Mesenchymal stem cell (in vitro differentiated cells and primary cell): ENCODE results near the gene CCDC148.

Source experiments
- DNase-seq: peaks from one replicate; pipeline ENCODE4 v3.0.0-alpha.2; 2013
- H2AFZ ChIP-seq: one replicate; pipeline ENCODE4 v1.6.1; 2013; ENCODE audit warnings: low read depth, mild to moderate bottlenecking, control low read depth, inconsistent platforms, low read length, moderate library complexity
- H2AK5ac ChIP-seq: 2 replicates; pipeline ENCODE4 v1.6.1; 2013; ENCODE audit warnings: low read length, moderate library complexity, mild to moderate bottlenecking, inconsistent platforms; ENCODE audit not compliant: severe bottlenecking
- H2BK120ac ChIP-seq: one replicate; pipeline ENCODE4 v1.6.1; 2013; ENCODE audit warnings: low read depth, mild to moderate bottlenecking, inconsistent platforms, low read length, moderate library complexity
- H2BK12ac ChIP-seq, 2 experiments: one replicate each; pipeline ENCODE4 v1.6.1; 2013; ENCODE audit warnings: inconsistent platforms in 2 of 2, low read length in 2 of 2, mild to moderate bottlenecking in 2 of 2, moderate library complexity in 2 of 2, control low read depth in 1 of 2
- H2BK15ac ChIP-seq: one replicate; pipeline ENCODE4 v1.6.1; 2013; ENCODE audit warnings: mild to moderate bottlenecking, low read depth, inconsistent platforms; ENCODE audit not compliant: poor library complexity, severe bottlenecking
- H2BK5ac ChIP-seq: 2 replicates; pipeline ENCODE4 v1.6.1; 2013; ENCODE audit warnings: low read depth, mild to moderate bottlenecking, low read length, control low read depth, inconsistent platforms; ENCODE audit not compliant: poor library complexity, severe bottlenecking
- H3K14ac ChIP-seq, 2 experiments: one replicate each; pipeline ENCODE4 v1.6.1; 2013; ENCODE audit warnings: inconsistent platforms in 2 of 2, low read length in 2 of 2, control low read depth in 1 of 2, mild to moderate bottlenecking in 1 of 2, moderate library complexity in 1 of 2
- H3K18ac ChIP-seq, 2 experiments: one replicate each; pipeline ENCODE4 v1.6.1; 2013; ENCODE audit warnings: inconsistent platforms in 2 of 2, low read length in 2 of 2, control low read depth in 1 of 2, low read depth in 1 of 2, mild to moderate bottlenecking in 1 of 2
- H3K23ac ChIP-seq, 2 experiments: one replicate each; pipeline ENCODE4 v1.6.1; 2013; ENCODE audit warnings: inconsistent platforms in 2 of 2, low read length in 2 of 2, mild to moderate bottlenecking in 2 of 2, moderate library complexity in 2 of 2, control low read depth in 1 of 2
- H3K27ac ChIP-seq: 2 replicates; pipeline ENCODE4 v1.5.1; 2013; ENCODE audit warnings: mild to moderate bottlenecking, moderate library complexity, low read length, control low read depth, inconsistent platforms; ENCODE audit not compliant: poor library complexity, severe bottlenecking
- H3K27me3 ChIP-seq, 2 experiments: 2 replicates each; pipeline versions ENCODE4 v1.6.1 to v1.7.0; 2013; ENCODE audit warnings: low read length in 2 of 2, mild to moderate bottlenecking in 2 of 2, moderate library complexity in 2 of 2, control low read depth in 1 of 2, inconsistent platforms in 1 of 2; ENCODE audit not compliant: control insufficient read depth in 1 of 2, insufficient read depth in 1 of 2
- H3K36me3 ChIP-seq, 2 experiments: 2 replicates each; pipeline versions ENCODE4 v1.6.1 to v1.7.0; 2013; ENCODE audit warnings: low read length in 2 of 2, control low read depth in 1 of 2, inconsistent platforms in 1 of 2, low read depth in 1 of 2, mild to moderate bottlenecking in 1 of 2; ENCODE audit not compliant: insufficient read depth in 2 of 2, control insufficient read depth in 1 of 2
- H3K4ac ChIP-seq, 2 experiments: one replicate each; pipeline ENCODE4 v1.6.1; 2013; ENCODE audit warnings: inconsistent platforms in 2 of 2, low read length in 2 of 2, mild to moderate bottlenecking in 2 of 2, moderate library complexity in 2 of 2, control low read depth in 1 of 2, low read depth in 1 of 2
- H3K4me1 ChIP-seq: 2 replicates; pipeline ENCODE4 v1.6.1; 2013; ENCODE audit warnings: low read depth, low read length, control low read depth; ENCODE audit not compliant: control insufficient read depth, insufficient read depth
- H3K4me2 ChIP-seq: 2 replicates; pipeline ENCODE4 v1.6.1; 2013; ENCODE audit warnings: low read length, mild to moderate bottlenecking, inconsistent platforms; ENCODE audit not compliant: poor library complexity, severe bottlenecking
- H3K4me3 ChIP-seq, 2 experiments: 2 replicates each; pipeline versions ENCODE4 v1.5.1 to v1.7.0; 2013; ENCODE audit warnings: low read length in 2 of 2, mild to moderate bottlenecking in 2 of 2, control low read depth in 1 of 2, low read depth in 1 of 2; ENCODE audit not compliant: insufficient read depth in 1 of 2
- H3K79me1 ChIP-seq: replicated peaks from 2 replicates; pipeline ENCODE4 v1.6.1; 2013; ENCODE audit warnings: mild to moderate bottlenecking, control low read depth, low read length, inconsistent platforms; ENCODE audit not compliant: poor library complexity, severe bottlenecking
- H3K9ac ChIP-seq: 2 replicates; pipeline ENCODE4 v1.7.0; 2013; ENCODE audit warnings: mild to moderate bottlenecking, low read length, moderate library complexity
- H3K9me3 ChIP-seq: 2 replicates; pipeline ENCODE4 v1.7.0; 2013; ENCODE audit warnings: mild to moderate bottlenecking, low read length; ENCODE audit not compliant: control insufficient read depth
- H4K8ac ChIP-seq: one replicate; pipeline ENCODE4 v1.6.1; 2013; ENCODE audit warnings: inconsistent platforms, mild to moderate bottlenecking, low read length, moderate library complexity
- H4K91ac ChIP-seq: one replicate; pipeline ENCODE4 v1.6.1; 2013; ENCODE audit warnings: mild to moderate bottlenecking, low read length, inconsistent platforms
- WGBS: methylation state at CpG from one replicate; pipeline ENCODE4 v1.1.7; 2013; ENCODE audit warnings: mixed read lengths; 5-methylcytosine and 5-hydroxymethylcytosine counted together

The CCDC148 gene

DNA sequence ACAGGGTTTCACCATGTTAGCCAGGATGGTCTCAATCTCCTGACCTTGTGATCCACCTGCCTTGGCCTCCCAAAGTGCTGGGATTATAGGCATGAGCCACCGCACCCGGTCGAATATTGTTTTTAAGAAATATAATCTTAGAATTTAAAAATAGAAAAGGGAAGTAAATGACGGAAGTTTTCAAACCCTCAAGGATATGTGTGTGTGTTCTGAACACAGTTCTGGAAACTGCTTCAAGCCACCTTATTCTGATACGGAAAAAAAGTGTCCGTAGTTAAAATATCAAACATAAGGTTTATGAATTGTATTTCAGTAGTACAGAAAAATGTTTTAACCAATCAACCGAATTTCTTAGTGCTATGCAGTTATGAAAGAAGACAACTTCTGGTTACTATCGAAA, 239.0 kb downstream of the CCDC148 start:
- H3K4me3 ChIP-seq, result no peak overlapping the region
- no peak overlapping the region for H3K18ac ChIP-seq
- H3K9me3 ChIP-seq, result no peaks in the 10 kb centered on the region
- H4K8ac ChIP-seq, result no peak overlapping the region
- H3K79me1 ChIP-seq, result no peaks in the 10 kb centered on the region
- no peak overlapping the region for H3K4ac ChIP-seq
- 75% methylated on average over 4 of the region's 8 CpGs for WGBS
- no peak overlapping the region for H2BK12ac ChIP-seq
- no peaks in the 10 kb centered on the region for H3K36me3 ChIP-seq
- H4K91ac ChIP-seq, result no peak overlapping the region
- no peak overlapping the region for H3K9ac ChIP-seq
- H3K14ac ChIP-seq, result no peak overlapping the region
- DNase-seq, result no peak
- no peak overlapping the region for H2BK120ac ChIP-seq
- no peak overlapping the region for H3K4me2 ChIP-seq
- H3K23ac ChIP-seq, result no peak overlapping the region
- no peak overlapping the region for H2BK5ac ChIP-seq
- no peak overlapping the region for H2AK5ac ChIP-seq
- H3K4me1 ChIP-seq, result peaks cover 2% of the 10 kb centered on the region
- no peak overlapping the region for H2BK15ac ChIP-seq
- no peak overlapping the region for H3K27ac ChIP-seq
- H3K27me3 ChIP-seq, result no peaks in the 10 kb centered on the region
- H2AFZ ChIP-seq, result no peak overlapping the region

- H3K9ac ChIP-seq, result no peak overlapping the region
- H4K91ac ChIP-seq, result no peak overlapping the region
- no peak overlapping the region for H3K27ac ChIP-seq
- H3K4me2 ChIP-seq, result no peak overlapping the region
- no peak overlapping the region for H4K8ac ChIP-seq
- WGBS, result 14% methylated on average over 1 of the region's 2 CpGs
- no peak overlapping the region for H3K4ac ChIP-seq
- H2BK12ac ChIP-seq, result no peak overlapping the region
- no peak overlapping the region for H2BK15ac ChIP-seq
- no peak overlapping the region for H2BK5ac ChIP-seq
- H3K4me1 ChIP-seq, result no peaks in the 10 kb centered on the region
- H3K79me1 ChIP-seq, result no peaks in the 10 kb centered on the region
- no peak overlapping the region for H3K18ac ChIP-seq
- H3K9me3 ChIP-seq, result no peaks in the 10 kb centered on the region
- H3K14ac ChIP-seq, result no peak overlapping the region
- no peaks in the 10 kb centered on the region for H3K36me3 ChIP-seq
- H2BK120ac ChIP-seq, result no peak overlapping the region
- H3K27me3 ChIP-seq, result no peaks in the 10 kb centered on the region
- no peak overlapping the region for H2AK5ac ChIP-seq
- DNase-seq, result peak; percentile 53
- no peak overlapping the region for H3K23ac ChIP-seq
- H2AFZ ChIP-seq, result no peak overlapping the region
- H3K4me3 ChIP-seq, result no peak overlapping the region
Measured at GRCh38 chr2:158214431-158214830, 242.1 kb downstream of the CCDC148 start.

- peak overlapping the region in 1 of 2 experiments; percentile 70 for H3K18ac ChIP-seq
- H4K8ac ChIP-seq, result no peak overlapping the region
- no peaks in the 10 kb centered on the region for H3K27me3 ChIP-seq
- H2AFZ ChIP-seq, result no peak overlapping the region
- 68% methylated on average over 1 of the region's 2 CpGs for WGBS
- H3K9me3 ChIP-seq, result no peaks in the 10 kb centered on the region
- peak overlapping the region in 1 of 2 experiments; percentile 30 for H3K4ac ChIP-seq
- no peaks in the 10 kb centered on the region for H3K4me1 ChIP-seq
- H3K9ac ChIP-seq, result no peak overlapping the region
- peak overlapping the region in 1 of 2 experiments; percentile 55 for H2BK12ac ChIP-seq
- no peak overlapping the region for H2AK5ac ChIP-seq
- H3K14ac ChIP-seq, result no peak overlapping the region
- no peak overlapping the region for H2BK120ac ChIP-seq
- no peak overlapping the region for H3K4me3 ChIP-seq
- no peak for DNase-seq
- H4K91ac ChIP-seq, result no peak overlapping the region
- H3K27ac ChIP-seq, result no peak overlapping the region
- no peaks in the 10 kb centered on the region for H3K36me3 ChIP-seq
- H3K23ac ChIP-seq, result no peak overlapping the region
- no peaks in the 10 kb centered on the region for H3K79me1 ChIP-seq
- H2BK5ac ChIP-seq, result no peak overlapping the region
- H3K4me2 ChIP-seq, result no peak overlapping the region
- no peak overlapping the region for H2BK15ac ChIP-seq
Measured at GRCh38 chr2:158213773-158214172, 242.8 kb downstream of the CCDC148 start.

DNA sequence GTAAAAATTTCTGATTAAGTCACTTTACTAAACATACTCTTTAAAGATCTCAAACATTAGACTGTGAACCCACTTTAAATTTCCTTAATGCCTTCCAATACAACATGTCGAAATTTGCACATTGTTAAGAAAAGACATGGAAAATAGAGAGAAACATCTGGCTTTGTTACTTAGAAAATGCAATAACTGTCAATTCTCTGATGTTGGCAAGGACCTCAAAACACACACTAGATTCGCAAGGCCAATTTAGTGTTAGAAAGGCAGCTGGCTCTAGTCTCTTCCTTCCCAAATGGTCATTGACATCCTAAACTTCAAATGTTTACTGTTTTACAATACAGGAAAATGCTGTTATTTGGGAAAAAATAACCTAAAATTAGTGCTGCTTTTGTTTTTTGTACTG, 244.3 kb downstream of the CCDC148 start:
- Histone ChIP-seq H2BK120ac (no peak overlapping the region), H3K36me3 (no peaks in the 10 kb centered on the region), H3K27me3 (no peaks in the 10 kb centered on the region), H3K9ac (no peak overlapping the region), H3K4me1 (peaks cover 2% of the 10 kb centered on the region), H2BK15ac (no peak overlapping the region), H4K8ac (no peak overlapping the region), H2BK12ac (no peak overlapping the region), H3K4ac (no peak overlapping the region), H3K23ac (no peak overlapping the region), H2AFZ (no peak overlapping the region), H2AK5ac (no peak overlapping the region), H3K9me3 (no peaks in the 10 kb centered on the region), H3K79me1 (no peaks in the 10 kb centered on the region), H4K91ac (no peak overlapping the region), H2BK5ac (no peak overlapping the region), H3K4me2 (no peak overlapping the region), H3K18ac (no peak overlapping the region), H3K27ac (no peak overlapping the region), H3K4me3 (no peak overlapping the region), H3K14ac (no peak overlapping the region)
- DNase-seq, result no peak
- 90% methylated on average over 2 of the region's 2 CpGs for WGBS
